Fibroblast of skin of left quadriceps (primary cell): Measurements from ENCODE around the gene NECTIN1.

ENCODE experiments used
- DNase-seq, 2 experiments: peaks; one replicate each; pipeline ENCODE4 v3.0.0-alpha.2; 2013; ENCODE audit warnings: low read depth in 2 of 2

The NECTIN1 gene

GRCh38 chr11:119641983-119642745 lies 86.8 kb downstream of the NECTIN1 start:
- DNase-seq, result no peak

GRCh38 chr11:119640541-119640940 lies 88.5 kb downstream of the NECTIN1 start:
- no peak for DNase-seq

GRCh38 chr11:119639642-119640205 lies 89.3 kb downstream of the NECTIN1 start:
- no peak for DNase-seq

- no peak for DNase-seq
Measured at GRCh38 chr11:119638851-119639250, 90.1 kb downstream of the NECTIN1 start.

DNA sequence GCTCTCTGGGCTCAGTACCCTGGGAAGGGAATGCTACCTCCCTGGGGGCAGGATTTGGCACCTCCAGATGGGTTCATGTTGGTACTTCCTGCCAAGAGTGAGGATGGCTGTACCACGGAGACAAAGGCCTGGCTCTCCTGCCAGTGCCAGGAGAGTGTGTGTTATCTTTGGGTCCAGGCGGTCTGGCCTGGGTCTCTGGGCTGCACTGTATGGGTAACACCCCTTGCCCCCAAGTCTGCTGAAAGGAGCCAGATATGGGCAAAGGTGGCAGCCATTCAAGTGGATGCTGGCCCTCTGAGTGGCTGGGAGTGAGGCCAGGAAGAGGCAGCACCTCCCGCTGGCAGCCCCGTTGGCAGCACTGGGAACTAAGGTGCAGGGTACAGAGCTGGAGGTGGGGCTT lies 91.5 kb downstream of the NECTIN1 start:
- DNase-seq, result no peak

DNA sequence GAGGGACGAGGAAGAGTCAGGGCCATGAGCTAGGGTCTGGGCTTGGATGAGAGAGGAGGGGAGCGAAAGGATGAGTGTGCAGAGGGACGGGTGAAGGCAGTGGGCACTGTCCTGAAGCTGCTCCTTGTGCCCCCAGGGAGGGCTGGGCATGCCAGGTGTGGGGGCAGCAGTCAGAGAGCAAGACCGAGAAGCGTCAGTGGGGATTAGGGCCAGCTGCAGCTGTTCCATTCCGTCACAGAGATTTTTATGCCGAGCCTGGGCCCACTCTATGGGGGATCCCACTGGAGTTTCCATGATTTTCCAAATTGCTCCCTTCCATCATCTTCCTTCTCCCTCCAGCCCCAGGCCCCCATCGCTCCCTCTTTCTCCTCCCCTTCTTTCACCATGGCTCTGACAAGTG lies 93.2 kb downstream of the NECTIN1 start:
- DNase-seq, result no peak

DNA sequence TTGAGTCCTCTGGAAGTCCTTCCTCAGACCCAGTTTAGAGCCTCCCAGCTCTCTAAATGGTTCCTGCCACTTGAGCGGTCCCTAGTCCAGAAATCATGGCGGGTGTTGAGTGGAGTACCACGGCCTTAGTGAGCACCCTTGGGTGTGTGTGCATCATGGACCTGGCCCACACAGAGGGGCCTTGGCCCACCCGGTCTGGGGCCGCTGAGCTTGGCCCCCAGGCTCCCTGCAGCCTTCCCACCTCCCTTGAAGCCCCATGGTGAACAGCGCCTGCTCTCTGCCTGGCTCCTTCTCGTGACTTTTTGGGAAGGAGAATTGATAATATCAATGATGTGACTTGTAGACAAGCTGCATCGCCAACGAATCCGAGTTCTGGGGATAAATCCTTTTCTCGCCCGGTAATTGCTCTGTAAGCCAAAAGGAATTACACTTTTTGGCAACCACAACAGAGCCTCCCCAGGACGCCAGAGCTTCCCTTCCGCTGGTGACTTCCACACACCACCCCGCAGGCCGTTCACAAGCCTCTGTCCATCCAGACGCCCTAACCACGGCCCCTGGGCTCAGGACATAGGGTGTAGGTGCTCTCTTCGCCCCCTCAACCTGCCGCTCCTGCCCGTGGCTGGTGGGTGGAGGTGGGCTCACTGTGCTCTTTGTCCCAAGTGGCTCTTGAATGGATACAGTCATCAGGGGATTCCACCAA lies 93.8 kb downstream of the NECTIN1 start:
- no peak for DNase-seq

DNA sequence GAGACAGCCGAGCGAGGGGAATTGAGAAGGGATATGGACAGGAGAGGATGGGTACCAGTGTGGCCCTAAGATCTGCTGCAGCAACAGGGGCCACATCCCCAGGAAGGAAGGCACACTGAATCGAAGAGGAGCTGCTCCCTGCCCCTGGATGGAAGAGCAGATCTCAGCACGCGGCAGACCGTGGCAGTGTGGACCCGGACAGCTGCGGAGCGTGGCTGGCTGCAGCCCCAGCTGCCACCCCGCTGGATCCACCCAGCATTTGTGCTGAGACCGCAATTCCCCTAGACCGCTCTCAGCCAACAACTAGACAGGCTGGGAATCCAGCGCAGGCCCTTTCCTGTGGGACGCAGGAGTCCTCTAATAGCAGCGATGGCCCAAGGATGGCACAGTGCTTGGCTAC lies 94.7 kb downstream of the NECTIN1 start:
- no peak for DNase-seq

GRCh38 chr11:119629834-119630624 lies 99.0 kb downstream of the NECTIN1 start:
- no peak for DNase-seq

DNA sequence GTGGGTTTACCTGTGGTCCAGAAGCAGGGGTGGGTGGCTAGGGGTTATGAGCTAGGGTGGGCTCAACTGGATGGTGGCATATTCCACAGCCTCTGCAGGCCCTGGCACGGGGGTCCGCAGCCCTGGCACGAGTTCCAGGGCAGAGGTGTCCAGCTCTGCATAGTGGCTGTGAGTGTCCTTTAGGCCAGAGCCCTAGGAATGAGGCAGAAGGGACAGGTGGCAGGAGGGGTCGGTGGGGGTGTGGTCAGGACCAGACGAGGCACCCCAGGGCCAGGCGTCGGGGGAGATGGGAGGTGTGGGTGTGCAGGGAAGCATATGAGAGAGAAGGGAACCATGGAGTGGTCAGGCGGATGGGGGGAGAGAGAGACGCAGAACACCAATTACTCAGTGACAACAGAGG lies 99.9 kb downstream of the NECTIN1 start:
- DNase-seq, result no peak

DNA sequence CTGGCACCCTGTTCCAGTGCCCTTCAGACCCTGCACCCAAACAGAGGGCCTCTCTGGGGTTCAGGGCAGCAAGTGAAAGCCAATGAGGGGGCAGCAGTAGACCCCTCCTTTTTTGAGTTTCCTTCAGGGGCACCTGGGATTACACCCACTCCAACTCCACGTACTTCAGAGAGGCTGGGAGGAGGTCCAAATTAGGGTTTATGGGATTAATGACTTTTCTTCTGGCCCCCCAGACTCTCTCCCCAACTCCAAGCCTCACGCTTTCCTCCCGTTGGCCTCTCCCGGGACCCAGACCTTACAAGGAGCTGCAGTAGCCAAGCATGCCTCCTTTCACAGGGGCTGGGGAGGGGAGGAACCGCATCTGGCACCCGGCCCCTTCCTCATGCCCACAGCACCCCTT lies 101.7 kb downstream of the NECTIN1 start:
- no peak for DNase-seq

DNA sequence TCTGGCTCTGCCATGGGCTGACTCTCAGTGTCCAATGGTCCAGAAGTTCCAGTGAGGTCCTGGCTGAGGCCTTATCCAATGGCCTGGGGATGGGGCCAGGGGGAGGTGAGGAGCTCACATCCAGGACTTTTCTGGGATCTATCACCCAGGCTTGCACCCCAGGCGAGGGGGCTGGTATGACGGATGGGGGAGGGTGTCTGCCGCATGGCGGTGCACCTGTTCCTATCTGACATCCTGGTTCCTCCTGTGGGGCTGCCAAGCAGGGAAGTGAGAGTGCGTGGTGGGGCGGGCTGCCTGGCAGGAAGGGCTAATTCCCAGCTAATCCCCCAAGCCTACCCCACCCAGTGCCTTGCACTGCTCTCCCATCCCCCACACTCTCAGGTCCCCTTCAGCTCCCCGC lies 102.1 kb downstream of the NECTIN1 start:
- DNase-seq, result no peak

GRCh38 chr11:119626197-119626841 lies 102.7 kb downstream of the NECTIN1 start:
- no peak for DNase-seq

- DNase-seq, result no peak
Measured at GRCh38 chr11:119625206-119625978, 103.6 kb downstream of the NECTIN1 start.

- DNase-seq, result no peak
Measured at GRCh38 chr11:119624629-119625028, 104.4 kb downstream of the NECTIN1 start.

GRCh38 chr11:119624102-119624615 lies 104.8 kb downstream of the NECTIN1 start:
- no peak for DNase-seq

- no peak for DNase-seq
Measured at GRCh38 chr11:119623682-119624081, 105.3 kb downstream of the NECTIN1 start.

GRCh38 chr11:119622454-119623143 lies 106.4 kb downstream of the NECTIN1 start:
- DNase-seq, result no peak

- no peak for DNase-seq
Measured at GRCh38 chr11:119619665-119620064, 109.3 kb downstream of the NECTIN1 start.
